GM18526 (cell line): Measurements from ENCODE around the gene ACOX3.

Source experiments
- POLR2A ChIP-seq: IDR thresholded peaks from 3 replicates; pipeline ENCODE4 v1.6.1; 2011; ENCODE audit not compliant: insufficient read length; ENCODE audit errors: extremely low read depth

Gene ACOX3

DNA sequence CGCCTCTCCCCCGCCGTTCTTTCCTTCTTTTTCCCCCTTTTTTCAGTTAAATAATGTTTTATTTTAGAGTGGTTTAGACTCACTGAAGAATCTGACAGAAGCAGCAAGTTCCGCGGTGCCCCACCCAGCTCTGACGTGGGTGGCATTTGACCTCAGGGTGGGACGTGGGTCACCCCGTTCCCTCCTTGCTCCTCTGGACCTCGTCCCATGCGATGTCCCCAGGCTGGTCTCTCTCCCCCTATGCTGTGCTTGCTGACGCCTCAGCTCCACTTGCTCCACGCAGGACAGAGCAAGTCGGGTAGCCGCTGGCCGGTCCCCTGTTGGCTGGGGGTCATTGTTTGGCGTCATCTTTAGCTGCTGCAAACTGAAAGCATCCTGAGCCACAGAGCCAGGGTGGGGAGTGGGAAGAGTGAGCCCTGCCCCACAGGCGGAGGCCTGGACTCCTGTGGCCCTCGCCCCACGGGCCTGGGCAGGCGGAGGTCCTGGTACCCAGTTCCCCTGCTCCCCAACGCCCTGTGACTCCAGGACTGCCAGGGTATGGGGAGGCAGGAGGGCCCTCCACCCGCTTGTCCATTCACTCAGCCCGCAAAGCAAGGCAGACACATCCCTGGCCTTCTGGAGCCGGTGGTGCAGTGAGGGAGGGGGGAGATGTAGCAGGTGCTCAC lies 30.8 kb upstream of the ACOX3 start:
- TF ChIP-seq POLR2A: no peak

DNA sequence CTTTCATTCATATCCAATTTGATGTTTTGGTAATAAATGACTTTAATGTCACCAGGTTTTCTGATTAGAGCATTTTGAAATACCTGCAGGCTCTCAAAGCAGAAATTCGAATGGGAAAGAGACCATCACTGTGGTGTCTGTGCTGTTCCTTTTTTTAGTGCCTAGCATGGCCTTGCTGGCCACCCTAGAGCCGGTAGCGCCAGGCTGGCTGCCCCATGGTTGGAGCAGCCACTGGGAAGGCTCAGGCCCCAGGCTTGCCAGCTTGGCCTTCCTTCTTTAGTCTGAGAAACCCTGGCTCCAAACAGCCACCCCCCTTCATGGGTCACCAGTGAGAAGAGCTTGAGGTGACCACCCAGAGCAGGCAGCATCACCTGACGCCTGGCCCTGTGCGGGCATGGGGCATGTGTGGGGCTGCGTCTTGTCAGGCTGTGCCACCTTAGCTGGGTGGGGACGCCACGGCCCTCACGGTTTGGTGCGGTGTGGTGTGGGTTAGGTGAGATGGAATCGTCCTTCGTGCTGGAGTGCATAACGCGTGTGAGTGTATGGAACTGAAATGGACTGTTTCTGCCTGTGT lies 30.0 kb upstream of the ACOX3 start:
- TF ChIP-seq POLR2A: no peak

DNA sequence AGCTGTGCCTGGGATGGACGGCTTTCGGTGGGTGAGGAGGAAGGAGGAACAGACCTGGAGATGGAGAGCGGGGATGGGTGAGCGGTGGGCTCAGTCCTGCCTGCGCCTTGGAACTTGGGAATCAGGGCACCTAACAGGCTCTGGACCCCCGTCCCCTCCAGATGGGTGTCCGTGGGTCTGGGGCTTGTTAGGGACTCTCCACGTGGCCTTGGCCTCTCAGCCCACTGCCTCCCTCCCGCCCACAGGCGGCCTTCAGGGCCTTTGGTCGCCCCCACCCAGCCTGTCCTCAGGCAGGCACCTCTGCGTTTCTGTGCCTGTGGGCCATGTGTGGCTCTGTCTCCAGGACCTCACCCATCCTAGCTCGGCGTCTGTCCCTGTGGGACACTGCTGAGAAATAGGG lies 29.0 kb upstream of the ACOX3 start:
- no peak for TF ChIP-seq POLR2A

DNA sequence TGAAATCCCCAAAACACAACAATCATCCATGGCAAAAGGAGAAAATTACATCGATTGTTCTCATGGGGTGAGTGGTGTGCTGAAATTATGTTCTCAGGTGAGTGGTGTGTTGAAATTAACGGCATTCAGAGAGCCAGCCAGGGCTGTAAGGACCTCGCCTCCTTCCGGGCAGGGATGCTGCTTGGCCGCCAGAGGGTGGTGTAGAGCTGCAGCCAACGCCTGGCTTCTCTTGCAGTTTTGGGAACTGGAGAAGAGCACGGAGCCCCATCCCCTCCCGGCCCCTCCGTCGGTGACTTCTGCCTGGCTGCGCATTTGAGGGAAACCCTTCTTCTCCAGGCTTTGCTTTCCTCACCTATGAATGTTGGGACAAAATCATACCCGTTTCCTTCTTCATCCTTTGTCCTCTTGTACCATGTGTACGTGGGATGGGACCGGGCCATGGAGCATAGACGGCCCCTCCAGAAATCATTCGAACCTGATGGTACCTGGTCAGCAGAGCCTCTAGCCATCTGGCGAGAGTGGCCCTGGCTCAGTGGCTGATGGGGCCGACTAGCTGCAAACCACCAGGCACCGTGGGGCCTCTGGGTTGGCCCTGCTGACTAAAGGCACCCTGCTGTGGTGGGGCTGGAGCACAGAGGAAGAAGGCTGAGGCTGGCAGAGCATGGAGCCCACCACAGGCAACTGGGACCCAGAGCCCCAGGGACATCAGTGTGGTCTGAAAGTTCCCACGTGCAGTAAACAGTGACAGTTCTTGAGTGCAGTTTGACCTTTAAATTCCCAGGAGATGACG lies 28.4 kb upstream of the ACOX3 start:
- TF ChIP-seq POLR2A: no peak

DNA sequence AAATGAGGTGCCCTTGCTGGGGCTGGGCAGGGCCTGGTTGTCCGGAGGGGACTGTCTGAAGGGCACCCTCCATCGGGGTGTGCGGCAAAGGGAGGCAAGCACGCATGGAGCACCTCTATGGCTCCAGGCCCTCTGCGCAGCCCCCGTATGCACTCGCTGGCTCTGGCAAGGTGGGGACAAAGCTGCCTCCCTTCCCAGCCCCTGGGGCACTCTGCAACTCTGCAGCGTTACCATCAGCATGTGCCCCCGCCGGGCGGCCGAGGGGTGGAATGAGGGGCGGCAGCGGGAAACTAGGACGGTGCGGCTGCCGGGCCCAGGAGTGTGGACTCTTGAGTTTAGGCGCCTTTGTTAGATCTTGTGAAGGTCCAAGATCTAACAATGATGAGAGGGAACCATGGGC lies 26.5 kb upstream of the ACOX3 start:
- no peak for TF ChIP-seq POLR2A

DNA sequence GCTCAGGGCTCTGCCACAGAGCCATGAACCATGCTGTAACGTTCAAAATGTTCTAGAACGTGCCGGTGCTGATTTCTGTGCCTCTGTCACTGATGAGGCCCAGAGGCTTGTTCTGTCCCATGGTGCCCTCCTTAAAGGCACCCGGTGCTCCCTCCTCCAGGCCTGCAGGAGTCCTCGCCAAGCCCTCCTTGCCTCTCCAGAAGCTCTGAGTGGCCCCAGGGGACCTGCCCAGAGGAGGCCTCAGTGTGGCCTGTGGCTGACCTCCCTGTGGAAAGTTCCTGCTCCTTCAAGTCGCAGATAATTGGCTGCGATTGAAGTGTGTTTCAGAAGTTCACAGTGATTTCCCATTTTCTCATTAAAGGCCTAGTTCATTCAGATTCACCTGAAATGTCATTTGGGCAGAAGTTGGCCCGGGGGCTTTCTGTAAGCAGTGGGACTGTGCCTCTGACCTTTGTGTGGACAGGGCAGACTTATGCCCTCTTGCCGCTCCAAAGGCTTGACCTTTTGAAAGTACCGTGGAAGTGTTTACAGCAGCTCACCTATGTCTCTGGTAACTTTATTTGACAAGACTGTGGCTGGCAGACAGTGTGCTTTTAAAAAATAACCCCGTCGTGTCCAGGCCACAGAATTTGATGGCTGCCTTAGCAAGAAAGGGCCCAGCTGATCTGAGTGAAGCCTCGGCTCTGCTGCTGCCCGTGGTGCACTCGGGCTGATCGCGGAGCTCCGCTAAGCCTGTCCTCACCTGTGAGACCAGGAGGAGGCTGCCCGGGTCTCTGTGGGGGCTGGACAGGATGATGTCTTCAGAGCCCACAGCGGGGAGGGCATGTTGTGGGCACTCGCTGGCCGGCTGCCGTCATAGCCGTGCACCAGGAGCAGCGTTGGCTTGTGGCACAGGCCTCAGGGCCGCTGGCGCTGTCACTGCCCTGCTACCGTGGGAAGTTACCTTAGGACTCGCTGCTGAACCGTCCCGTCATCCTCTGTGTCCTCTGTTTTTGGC lies 25.4 kb upstream of the ACOX3 start:
- TF ChIP-seq POLR2A: no peak

DNA sequence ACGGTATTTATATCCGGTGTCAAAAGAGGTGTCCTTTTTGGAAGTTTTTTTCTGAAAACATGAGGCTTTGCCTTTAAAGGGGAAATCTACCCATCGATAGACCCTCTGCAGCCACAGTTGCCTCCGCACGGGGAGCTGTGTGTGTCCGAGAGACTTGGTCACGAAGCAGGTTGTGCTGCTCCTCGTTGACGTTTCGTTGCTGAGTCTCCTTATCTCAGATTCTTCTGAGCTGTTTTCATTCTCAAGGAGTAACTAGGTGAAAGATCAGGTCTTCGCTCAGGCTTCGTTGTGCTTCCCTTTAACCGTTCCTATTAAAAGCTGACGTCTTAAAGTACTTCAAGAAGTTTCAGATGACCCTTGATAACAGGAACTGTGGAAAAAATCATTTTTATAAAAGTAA lies 23.9 kb upstream of the ACOX3 start:
- TF ChIP-seq POLR2A: no peak

DNA sequence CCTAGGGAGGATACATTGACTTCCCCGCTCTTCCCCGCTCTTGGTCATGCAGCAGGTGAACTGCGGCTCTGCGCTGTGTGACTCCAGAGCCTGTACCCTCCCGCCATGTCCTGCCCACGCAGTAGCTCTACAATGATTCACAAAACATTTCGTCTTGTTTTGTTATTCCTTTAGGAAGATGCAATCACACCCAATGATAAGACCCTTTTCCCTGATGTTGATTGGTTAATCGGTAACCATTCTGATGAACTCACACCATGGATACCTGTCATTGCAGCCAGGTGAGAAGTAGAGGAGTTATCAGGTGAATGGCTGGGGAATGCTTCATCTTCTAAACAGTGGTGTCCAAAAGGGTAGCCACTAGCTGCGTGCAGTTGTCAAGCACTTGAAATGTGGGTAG lies 23.3 kb upstream of the ACOX3 start:
- no peak for TF ChIP-seq POLR2A

DNA sequence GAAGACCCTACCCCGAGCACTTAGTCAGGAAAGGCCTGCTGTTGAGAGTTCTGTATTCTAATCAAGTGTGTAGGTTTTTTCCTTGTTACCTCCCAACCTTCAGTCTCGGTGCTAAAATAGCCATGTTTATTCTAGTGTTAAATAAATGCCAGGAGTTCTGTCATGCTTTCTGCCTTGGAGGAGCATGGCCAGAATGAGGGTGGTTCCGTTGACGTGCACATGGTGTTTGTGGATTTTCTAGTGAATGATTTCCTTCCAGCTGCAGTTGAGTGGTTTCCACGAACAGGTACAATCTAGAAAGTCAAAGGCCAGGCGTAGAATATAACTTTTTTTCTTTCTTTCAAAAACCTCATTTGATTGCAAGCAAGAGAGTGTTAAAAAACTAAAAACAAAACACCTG lies 21.1 kb upstream of the ACOX3 start:
- no peak for TF ChIP-seq POLR2A

DNA sequence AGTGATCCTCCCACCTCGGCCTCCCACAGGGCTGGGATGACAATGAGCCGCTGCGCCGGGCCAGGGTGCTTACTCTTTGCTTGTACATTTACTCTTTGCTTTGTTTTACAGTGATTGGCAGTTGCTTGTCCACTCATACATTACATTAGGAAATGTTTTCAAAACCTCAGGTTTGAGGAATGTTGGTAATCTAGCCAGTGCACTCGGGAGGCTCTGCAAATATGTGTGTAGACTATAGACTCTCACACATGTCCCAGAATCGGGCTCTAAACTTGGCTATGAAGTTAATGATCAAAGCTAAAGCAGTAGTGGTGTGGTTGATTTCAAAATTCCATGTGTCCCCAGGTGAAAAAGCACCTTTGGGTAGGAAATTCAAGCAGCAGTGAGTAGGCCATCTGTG lies 20.6 kb upstream of the ACOX3 start:
- no peak for TF ChIP-seq POLR2A

DNA sequence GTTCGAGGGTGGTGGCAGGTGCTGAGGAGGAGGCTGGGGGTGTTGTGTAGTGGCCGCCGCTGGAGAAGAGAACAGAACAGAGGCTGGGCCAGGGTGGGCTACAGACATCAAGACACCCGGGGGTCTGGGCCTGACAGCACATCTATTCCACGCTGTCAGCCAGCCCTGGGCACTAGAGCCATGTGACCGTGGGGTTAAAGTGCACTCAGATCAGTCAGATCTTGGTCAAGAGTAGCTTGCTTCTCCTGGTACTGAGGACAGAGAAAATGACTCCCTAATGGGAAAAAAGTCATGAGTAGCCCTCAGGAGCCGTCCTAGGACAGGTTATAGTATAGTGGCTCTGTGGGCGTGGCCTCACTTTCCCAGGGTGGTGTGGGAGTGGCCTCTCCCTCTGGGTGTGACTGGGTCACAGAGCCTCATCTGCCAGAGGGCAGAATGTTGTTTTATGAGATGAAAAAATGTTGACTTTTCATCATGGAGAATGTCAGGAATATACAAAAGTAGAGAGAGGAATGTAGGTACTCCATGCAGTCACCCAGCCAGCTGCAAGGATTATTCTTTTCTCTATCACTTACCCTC lies 19.4 kb upstream of the ACOX3 start:
- TF ChIP-seq POLR2A: no peak

DNA sequence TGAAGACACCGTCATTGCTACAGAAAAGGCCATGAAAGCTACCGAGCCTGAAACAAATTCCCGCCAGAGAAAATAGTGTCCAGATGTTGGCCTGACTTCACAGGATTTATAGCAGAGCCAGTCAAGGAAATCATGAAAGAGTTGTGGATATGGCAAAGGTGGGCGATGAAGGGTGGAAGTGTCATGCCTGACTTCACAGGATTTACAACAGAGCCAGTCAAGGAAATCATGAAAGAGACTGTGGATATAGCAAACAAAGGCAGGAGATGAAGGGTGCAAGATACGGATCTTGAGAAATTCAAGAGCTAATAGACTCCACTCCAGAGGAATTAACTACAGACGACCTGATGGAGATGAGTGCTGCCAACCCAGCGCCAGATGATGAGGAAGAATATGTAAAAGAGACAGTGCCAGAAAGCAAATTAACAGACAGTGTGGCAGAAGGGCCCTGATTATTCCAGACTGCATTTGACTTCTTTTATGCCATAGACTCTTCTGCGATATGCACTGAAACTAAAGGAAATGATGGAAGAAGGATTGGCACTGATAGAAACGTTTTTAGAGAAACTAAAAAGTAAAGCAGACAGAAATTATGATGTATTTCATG lies 17.2 kb upstream of the ACOX3 start:
- no peak for TF ChIP-seq POLR2A

DNA sequence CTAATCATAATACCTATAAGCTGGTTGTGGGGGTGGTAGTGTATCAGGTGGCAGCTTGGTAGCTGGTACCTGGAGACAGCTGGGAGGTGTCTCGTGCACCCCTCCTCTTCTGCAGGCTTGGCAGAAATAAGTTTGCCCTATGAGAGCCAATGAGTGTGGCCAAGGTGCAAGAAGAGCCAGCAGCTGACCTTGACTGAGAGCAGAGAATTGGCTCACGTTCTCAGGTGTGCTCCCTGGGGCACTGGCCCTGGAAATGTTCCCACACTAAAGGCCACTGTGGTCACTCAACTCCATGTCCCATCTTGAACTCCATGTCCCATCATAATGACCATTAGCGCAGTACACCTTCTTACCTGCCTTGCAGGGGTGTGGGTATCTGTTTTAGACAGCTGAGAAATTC lies 13.4 kb upstream of the ACOX3 start:
- no peak for TF ChIP-seq POLR2A

DNA sequence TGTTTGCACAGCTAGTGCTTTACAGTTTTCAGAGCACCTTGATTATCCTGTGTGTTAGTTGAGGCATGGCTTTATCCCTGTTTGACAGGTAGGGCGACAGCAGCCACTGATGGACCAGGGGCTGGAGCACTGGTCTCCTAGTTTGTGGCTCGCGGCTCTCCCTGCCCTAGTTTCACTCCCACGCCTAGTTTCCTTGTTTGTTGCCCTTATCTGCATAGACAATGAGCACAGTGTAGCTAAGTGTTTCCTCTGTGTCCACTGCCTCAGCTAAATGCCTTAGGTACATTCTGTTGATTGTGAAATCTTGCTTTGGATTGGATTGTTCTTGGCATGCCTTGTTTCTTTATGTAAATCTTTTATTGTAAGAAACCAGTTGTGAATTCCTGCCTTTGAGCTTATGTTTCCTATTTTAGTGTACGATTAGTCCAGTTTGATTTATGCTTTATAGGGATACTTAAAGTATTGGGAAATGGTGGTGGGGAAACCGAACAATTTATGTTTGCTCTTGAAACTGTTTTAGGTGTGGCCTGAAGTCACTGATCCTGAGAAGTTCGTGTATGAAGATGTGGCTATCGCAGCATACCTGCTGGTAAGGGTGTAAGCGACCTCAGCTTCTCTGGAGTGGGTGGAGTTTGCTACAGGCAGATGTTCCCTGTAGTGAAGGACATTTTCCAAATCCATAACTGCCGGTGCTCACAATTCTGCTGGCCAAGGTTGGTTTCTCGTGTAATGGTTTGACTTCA lies 11.1 kb upstream of the ACOX3 start:
- TF ChIP-seq POLR2A: no peak

DNA sequence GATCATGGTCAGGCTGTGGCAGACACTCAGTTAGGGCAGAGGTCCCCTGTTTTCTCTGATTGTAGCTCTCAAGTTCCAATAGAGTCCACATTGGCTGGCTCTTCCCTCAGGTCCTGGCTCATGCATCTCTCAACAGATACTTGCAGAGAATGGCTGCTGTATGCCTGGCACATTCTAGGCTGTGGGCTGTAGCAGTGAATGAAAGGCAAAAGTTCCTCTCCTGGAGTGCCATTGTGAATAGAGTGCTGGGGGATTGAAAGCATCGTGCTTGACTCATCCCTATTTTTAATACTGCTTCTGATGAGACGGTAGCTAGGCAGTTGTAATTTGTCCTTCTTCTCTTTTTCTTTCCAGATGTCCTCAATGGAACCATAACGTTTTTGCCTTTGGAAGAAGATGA lies 5.6 kb upstream of the ACOX3 start:
- no peak for TF ChIP-seq POLR2A
